Measurements from ENCODE around the gene LRCOL1. TPM values are rescaled to one million over a fixed set of nuclear protein-coding genes. Genes with fewer than 3 reads are reported as not detected.

The LRCOL1 gene
- total and polyA plus RNA-seq, 2 of the 13 experiments (the other 11 are each of a cell fraction or from before 2014, with no cell fraction given): not detected

- ChIA-PET POLR2A (no interaction called here), CTCF (ENCODE audit: low intra/inter-chr PET ratio, low total read pairs) (no interaction called here)
- no peak for TF ChIP-seq NR2F1 (CRISPR knock-in tag; IDR thresholded peaks at IDR 0.05)
- no peak for TF ChIP-seq JUNB (CRISPR knock-in tag; IDR thresholded peaks at IDR 0.05; ENCODE audit: borderline replicate concordance)
- H3K4me3 ChIP-seq (replicated peaks in 1 of 3; ENCODE audit: insufficient read depth in 1 of 3, low read depth in 2 of 3, low read length in 3 of 3): no peak overlapping the region
- no peak for FAIRE-seq
- H3K79me2 ChIP-seq (ENCODE audit: insufficient read depth, low read length): no peaks in the 10 kb centered on the region
- H3K36me3 ChIP-seq (replicated peaks in 1 of 2; ENCODE audit: control insufficient read depth in 1 of 2, insufficient read depth in 2 of 2, low read length in 2 of 2): no peaks in the 10 kb centered on the region
- DNase-seq (ENCODE audit: low spot score): no peak
- intact Hi-C loops (cut with micrococcal nuclease; ENCODE audit: unreplicated experiment) (no loop called here), in situ Hi-C loops (cut with HindIII; ENCODE audit: extremely low pct_ligation_motif_present, low pct_unique_long_range_greater_than_20kb) (loop anchor here (5.0 kb wide), 1 partner anchor 189 kb away; no protein-coding TSS in a partner anchor)
- no peak overlapping the region for H3K27ac ChIP-seq (ENCODE audit: extremely low read length, insufficient read depth, low read length)
- H4K20me1 ChIP-seq (ENCODE audit: insufficient read depth, low read length): no peaks in the 10 kb centered on the region
- ATAC-seq: no peak
- peaks cover 1% of the 10 kb centered on the region; the same call in 1 of the 2 replicates for H3K9me3 ChIP-seq (ENCODE audit: low read length)
- no peak overlapping the region for H3K9ac ChIP-seq (ENCODE audit: insufficient read depth, low read depth, low read length)
- WGBS (ENCODE audit: low lambda C conversion rate): 64% methylated on average over 16 of the region's 16 CpGs
- H3K4me2 ChIP-seq (ENCODE audit: low read depth, low read length): no peak overlapping the region
- H3K27me3 ChIP-seq (ENCODE audit: control insufficient read depth in 1 of 2, insufficient read depth in 2 of 2, low read length in 2 of 2): peaks cover 4 to 44% of the 10 kb centered on the region in 2 experiments; a peak in 4 of 5 replicates
- peaks cover 55% of the 10 kb centered on the region for H3K4me1 ChIP-seq (ENCODE audit: insufficient read depth, low read length)
- no TSS peak for BruUV-seq (replicated peaks)
- no peak overlapping the region for H2AFZ ChIP-seq (ENCODE audit: low read length)
Observed at GRCh38 chr12:132606466-132606865, 3.9 kb downstream of the LRCOL1 start.

- no peak overlapping the region for H3K27ac ChIP-seq (ENCODE audit: extremely low read length, insufficient read depth, low read length)
- WGBS (ENCODE audit: low lambda C conversion rate): 95% methylated on average over 7 of the region's 18 CpGs
- no peaks in the 10 kb centered on the region for H3K9me3 ChIP-seq (ENCODE audit: low read length)
- no peak overlapping the region for H3K9ac ChIP-seq (ENCODE audit: insufficient read depth, low read depth, low read length)
- no peaks in the 10 kb centered on the region for H4K20me1 ChIP-seq (ENCODE audit: insufficient read depth, low read length)
- peaks cover 4 to 49% of the 10 kb centered on the region in 2 experiments; a peak in 4 of 5 replicates for H3K27me3 ChIP-seq (ENCODE audit: control insufficient read depth in 1 of 2, insufficient read depth in 2 of 2, low read length in 2 of 2)
- ChIA-PET CTCF (ENCODE audit: low intra/inter-chr PET ratio, low total read pairs) (no interaction called here), POLR2A (no interaction called here)
- ATAC-seq (no peak), FAIRE-seq (no peak), DNase-seq (ENCODE audit: low spot score) (no peak)
- no peaks in the 10 kb centered on the region for H3K36me3 ChIP-seq (replicated peaks in 1 of 2; ENCODE audit: control insufficient read depth in 1 of 2, insufficient read depth in 2 of 2, low read length in 2 of 2)
- H3K4me2 ChIP-seq (ENCODE audit: low read depth, low read length): no peak overlapping the region
- no peak overlapping the region for H3K4me3 ChIP-seq (replicated peaks in 1 of 3; ENCODE audit: insufficient read depth in 1 of 3, low read depth in 2 of 3, low read length in 3 of 3)
- H2AFZ ChIP-seq (ENCODE audit: low read length): no peak overlapping the region
- in situ Hi-C loops (cut with HindIII; ENCODE audit: extremely low pct_ligation_motif_present, low pct_unique_long_range_greater_than_20kb): loop anchor here (5.0 kb wide), 1 partner anchor 189 kb away; no protein-coding TSS in a partner anchor
- peaks cover 61% of the 10 kb centered on the region for H3K4me1 ChIP-seq (ENCODE audit: insufficient read depth, low read length)
- H3K79me2 ChIP-seq (ENCODE audit: insufficient read depth, low read length): no peaks in the 10 kb centered on the region
- intact Hi-C loops (cut with micrococcal nuclease; ENCODE audit: unreplicated experiment): no loop called here
- BruUV-seq (replicated peaks): no TSS peak
- TF ChIP-seq ZNF530 (CRISPR knock-in tag; IDR thresholded peaks at IDR 0.05; ENCODE audit: low read depth) (no peak), NR0B2 (CRISPR knock-in tag; IDR thresholded peaks at IDR 0.05) (no peak), ETS1 (CRISPR knock-in tag; IDR thresholded peaks at IDR 0.05) (no peak), ZNF891 (CRISPR knock-in tag; IDR thresholded peaks at IDR 0.05) (no peak), ZNF615 (CRISPR knock-in tag; IDR thresholded peaks at IDR 0.05; ENCODE audit: borderline replicate concordance) (no peak), EEA1 (CRISPR knock-in tag; IDR thresholded peaks at IDR 0.05; ENCODE audit: borderline replicate concordance) (no peak), IKZF5 (CRISPR knock-in tag; IDR thresholded peaks at IDR 0.05) (no peak), NR2F1 (CRISPR knock-in tag; IDR thresholded peaks at IDR 0.05) (no peak), THAP7 (CRISPR knock-in tag; IDR thresholded peaks at IDR 0.05) (no peak), CHCHD3 (CRISPR knock-in tag; IDR thresholded peaks at IDR 0.05) (no peak), ZNF83 (CRISPR knock-in tag; IDR thresholded peaks at IDR 0.05; ENCODE audit: borderline replicate concordance) (no peak), ONECUT2 (CRISPR knock-in tag; IDR thresholded peaks at IDR 0.05) (no peak), ZNF546 (CRISPR knock-in tag; conservative IDR thresholded peaks at IDR 0.05) (no peak)
Observed at GRCh38 chr12:132605892-132606291, 4.5 kb downstream of the LRCOL1 start.

Data from HepG2 (cell line).